Measurements from ENCODE around the gene SLC41A3.

- TF ChIP-seq POLR2A (IDR thresholded peaks at IDR 0.05; ENCODE audit: low read depth, low read length) (no peak), CTCF (IDR thresholded peaks at IDR 0.05 in 2 of 3, conservative IDR thresholded peaks at IDR 0.05 in 1 of 3; ENCODE audit: control insufficient read depth in 2 of 3, extremely low read depth in 1 of 3, insufficient read depth in 1 of 3, low read depth in 3 of 3, low read length in 3 of 3) (no peak), CEBPB (IDR thresholded peaks at IDR 0.05; ENCODE audit: borderline replicate concordance in 1 of 2, low read depth in 2 of 2, low read length in 2 of 2) (no peak), USF2 (IDR thresholded peaks at IDR 0.05; ENCODE audit: borderline replicate concordance, low read depth, low read length) (no peak), TARDBP (IDR thresholded peaks at IDR 0.05; ENCODE audit: borderline replicate concordance) (no peak), NKRF (conservative IDR thresholded peaks at IDR 0.05) (no peak), ZBTB33 (IDR thresholded peaks at IDR 0.05) (no peak), RAD21 (IDR thresholded peaks at IDR 0.05; ENCODE audit: insufficient read depth, low read depth, low read length) (no peak), GABPA (IDR thresholded peaks at IDR 0.05; ENCODE audit: low read depth) (no peak), ZNF592 (IDR thresholded peaks at IDR 0.05) (no peak), MXI1 (IDR thresholded peaks at IDR 0.05; ENCODE audit: low read depth, low read length) (no peak)
Observed at GRCh38 chr3:126030455-126030854, 53.5 kb downstream of the SLC41A3 start.
